ENCODE results near the gene UBTD1.

The UBTD1 gene

GRCh38 chr10:97589479-97589878 is 90.8 kb downstream of the UBTD1 start, which contains the start of gene C10orf62:
TSS of gene C10orf62 (plus strand) at chr10:97589721. CDS start at chr10:97589898, 177 bp downstream.
- Histone ChIP-seq H3K9me3 (no peaks in the 10 kb centered on the region), H3K4me2 (no peak within 1 kb of the TSS), H3K27ac (no peak within 1 kb of the TSS), H3K4me1 (peaks cover 17% of the 10 kb centered on the region), H3K4me3 (no peak within 1 kb of the TSS), H4K20me1 (no peaks in the 10 kb centered on the region), H3K36me3 (no peaks in the 10 kb centered on the region), H3K27me3 (no peaks in the 10 kb centered on the region), H3K9ac (no peak within 1 kb of the TSS)
- TF ChIP-seq Cebpa-rat (IDR thresholded peaks at IDR 0.05): no peak

GRCh38 chr10:97590082-97590747 is 91.5 kb downstream of the UBTD1 start:
- Histone ChIP-seq H3K27ac (no peak overlapping the region), H3K9me3 (no peaks in the 10 kb centered on the region), H3K27me3 (no peaks in the 10 kb centered on the region), H3K4me1 (peaks cover 17% of the 10 kb centered on the region), H4K20me1 (no peaks in the 10 kb centered on the region), H3K4me2 (no peak overlapping the region), H3K4me3 (no peak overlapping the region), H3K36me3 (no peaks in the 10 kb centered on the region), H3K9ac (no peak overlapping the region)
- TF ChIP-seq Cebpa-rat (IDR thresholded peaks at IDR 0.05): no peak

GRCh38 chr10:97590748-97591495 is 92.2 kb downstream of the UBTD1 start:
- no peaks in the 10 kb centered on the region for H3K36me3 ChIP-seq
- TF ChIP-seq Cebpa-rat (IDR thresholded peaks at IDR 0.05): no peak
- H3K4me3 ChIP-seq: no peak overlapping the region
- H3K9ac ChIP-seq: no peak overlapping the region
- peak overlapping the region; percentile 30 for H3K4me2 ChIP-seq
- H3K4me1 ChIP-seq: peaks cover 17% of the 10 kb centered on the region
- H3K9me3 ChIP-seq: no peaks in the 10 kb centered on the region
- no peaks in the 10 kb centered on the region for H4K20me1 ChIP-seq
- no peak overlapping the region for H3K27ac ChIP-seq
- H3K27me3 ChIP-seq: no peaks in the 10 kb centered on the region

- Histone ChIP-seq H3K27ac (no peak overlapping the region), H3K4me2 (no peak overlapping the region), H3K4me1 (peaks cover 18% of the 10 kb centered on the region), H3K27me3 (no peaks in the 10 kb centered on the region), H3K4me3 (no peak overlapping the region), H4K20me1 (no peaks in the 10 kb centered on the region), H3K9me3 (no peaks in the 10 kb centered on the region), H3K9ac (no peak overlapping the region), H3K36me3 (no peaks in the 10 kb centered on the region)
- no peak for TF ChIP-seq Cebpa-rat (IDR thresholded peaks at IDR 0.05)
These were observed 94.7 kb downstream of the UBTD1 start for GRCh38 chr10:97593421-97593820.

GRCh38 chr10:97596101-97597082 is 97.7 kb downstream of the UBTD1 start:
- H3K4me2 ChIP-seq: no peak overlapping the region
- TF ChIP-seq Cebpa-rat (IDR thresholded peaks at IDR 0.05): no peak
- H3K27ac ChIP-seq: no peak overlapping the region
- no peak overlapping the region for H3K9ac ChIP-seq
- H3K9me3 ChIP-seq: no peaks in the 10 kb centered on the region
- no peaks in the 10 kb centered on the region for H3K36me3 ChIP-seq
- no peaks in the 10 kb centered on the region for H3K27me3 ChIP-seq
- H4K20me1 ChIP-seq: no peaks in the 10 kb centered on the region
- H3K4me1 ChIP-seq: peaks cover 14% of the 10 kb centered on the region
- no peak overlapping the region for H3K4me3 ChIP-seq

- H3K4me1 ChIP-seq: peaks cover 6% of the 10 kb centered on the region; the same call in 1 of the 2 replicates
- no peak for TF ChIP-seq Cebpa-rat (IDR thresholded peaks at IDR 0.05)
- no peaks in the 10 kb centered on the region for H3K9me3 ChIP-seq
- no peak overlapping the region for H3K9ac ChIP-seq
- H3K27me3 ChIP-seq: no peaks in the 10 kb centered on the region
- no peak overlapping the region for H3K4me2 ChIP-seq
- H4K20me1 ChIP-seq: no peaks in the 10 kb centered on the region
- H3K4me3 ChIP-seq: no peak overlapping the region
- H3K27ac ChIP-seq: no peak overlapping the region
- H3K36me3 ChIP-seq: no peaks in the 10 kb centered on the region
These were observed 99.1 kb downstream of the UBTD1 start for GRCh38 chr10:97597778-97598177.

- TF ChIP-seq Cebpa-rat (IDR thresholded peaks at IDR 0.05): no peak
- Histone ChIP-seq H3K27me3 (no peaks in the 10 kb centered on the region), H3K36me3 (no peaks in the 10 kb centered on the region), H3K4me1 (peaks cover 6% of the 10 kb centered on the region; the same call in 1 of the 2 replicates), H3K9ac (no peak overlapping the region), H4K20me1 (no peaks in the 10 kb centered on the region), H3K27ac (no peak overlapping the region), H3K9me3 (no peaks in the 10 kb centered on the region), H3K4me2 (peak overlapping the region; percentile 31; the same call in 1 of the 2 replicates), H3K4me3 (no peak overlapping the region)
These were observed 99.9 kb downstream of the UBTD1 start for GRCh38 chr10:97598407-97599271.

- Histone ChIP-seq H3K9me3 (no peaks in the 10 kb centered on the region), H3K36me3 (no peaks in the 10 kb centered on the region), H3K4me2 (no peak overlapping the region), H3K27me3 (no peaks in the 10 kb centered on the region), H4K20me1 (no peaks in the 10 kb centered on the region), H3K9ac (no peak overlapping the region), H3K4me1 (peaks cover 6% of the 10 kb centered on the region; the same call in 1 of the 2 replicates), H3K27ac (no peak overlapping the region), H3K4me3 (no peak overlapping the region)
- TF ChIP-seq Cebpa-rat (IDR thresholded peaks at IDR 0.05): no peak
These were observed 100.5 kb downstream of the UBTD1 start for GRCh38 chr10:97599272-97599619.

- Histone ChIP-seq H3K9ac (no peak overlapping the region), H3K36me3 (no peaks in the 10 kb centered on the region), H3K4me1 (peaks cover 6% of the 10 kb centered on the region; the same call in 1 of the 2 replicates), H4K20me1 (no peaks in the 10 kb centered on the region), H3K9me3 (no peaks in the 10 kb centered on the region), H3K27ac (no peak overlapping the region), H3K4me2 (no peak overlapping the region), H3K27me3 (no peaks in the 10 kb centered on the region), H3K4me3 (no peak overlapping the region)
- no peak for TF ChIP-seq Cebpa-rat (IDR thresholded peaks at IDR 0.05)
These were observed 101.9 kb downstream of the UBTD1 start for GRCh38 chr10:97600616-97601015.
